Activated naive CD8-positive, alpha-beta T cell treated with anti-CD3 and anti-CD28 coated beads, Interleukin-2, amount 50 U/mL, for 16 hours (primary cell): ENCODE measurements around the gene STK26.
"Not testable (repeated sequence)": the region's sequence is repeated elsewhere in the genome, so short reads cannot be mapped to it uniquely, and the experiment has no call there.

ENCODE experiments used
- DNase-seq: peaks from one replicate; pipeline ENCODE4 v3.0.0-alpha.2; 2020; ENCODE audit warnings: low read depth, low spot score

The STK26 gene

GRCh38 chrX:132093239-132093860, 70.2 kb downstream of the STK26 start:
- no peak for DNase-seq

GRCh38 chrX:132094164-132094563, 71.1 kb downstream of the STK26 start:
- no peak for DNase-seq

GRCh38 chrX:132098704-132099103, 75.6 kb downstream of the STK26 start:
- not testable (repeated sequence) for DNase-seq

GRCh38 chrX:132101206-132101605, 78.1 kb downstream of the STK26 start:
- no peak for DNase-seq

- DNase-seq: no peak
These were observed 78.7 kb downstream of the STK26 start for GRCh38 chrX:132101799-132102198.

GRCh38 chrX:132107291-132107690, 84.2 kb downstream of the STK26 start:
- DNase-seq: no peak

GRCh38 chrX:132114607-132115006, 91.5 kb downstream of the STK26 start:
- no peak for DNase-seq

- DNase-seq: no peak
These were observed 92.7 kb downstream of the STK26 start for GRCh38 chrX:132115792-132116191.

GRCh38 chrX:132118358-132118757, 95.3 kb downstream of the STK26 start:
- no peak for DNase-seq

GRCh38 chrX:132119283-132119682, 96.2 kb downstream of the STK26 start:
- no peak for DNase-seq

- no peak for DNase-seq
These were observed 96.9 kb downstream of the STK26 start for GRCh38 chrX:132119821-132120515.

- no peak for DNase-seq
These were observed 97.8 kb downstream of the STK26 start for GRCh38 chrX:132120913-132121312.
